ENCODE results near the gene ATP8B4.

DNA sequence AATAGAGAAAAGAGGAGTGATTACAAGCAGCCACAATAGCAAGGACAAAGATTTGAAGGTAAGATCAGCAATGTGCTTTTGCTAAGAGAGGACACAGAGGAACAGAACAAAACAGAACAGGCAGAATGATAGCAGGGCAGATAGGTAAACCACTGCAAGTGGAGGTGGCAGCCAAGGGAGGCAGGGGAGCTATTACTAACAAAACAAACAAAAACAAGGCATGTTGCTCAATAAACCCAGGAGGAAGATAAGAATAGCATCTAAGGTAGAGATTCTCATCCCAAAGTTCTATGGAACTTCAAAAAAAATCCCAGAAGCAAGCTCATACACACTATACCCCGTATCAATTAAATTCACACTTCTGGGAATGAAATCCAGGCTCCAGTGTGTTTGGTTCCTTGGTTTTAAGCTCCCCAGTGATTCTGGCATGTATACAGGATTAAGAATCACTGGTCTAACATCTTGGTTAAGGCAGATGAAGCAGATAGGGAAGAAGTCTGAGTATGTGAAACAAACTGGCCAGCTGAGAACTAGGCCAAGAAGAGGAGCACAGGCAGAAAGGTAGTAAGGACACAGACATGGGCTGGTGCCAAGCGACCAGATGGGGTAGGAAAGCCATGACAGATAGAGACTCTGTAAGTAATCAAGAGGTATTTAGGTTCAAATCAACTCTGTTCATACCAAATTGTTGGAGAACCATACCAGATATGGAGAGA, 309.0 kb downstream of the ATP8B4 start:
- TF ChIP-seq EZH2 (IDR thresholded peaks at IDR 0.05) (no peak), POLR2AphosphoS5 (IDR thresholded peaks at IDR 0.05; ENCODE audit: borderline replicate concordance, low read depth, low read length) (no peak), FOXP2 (optimal IDR thresholded peaks at IDR 0.05; ENCODE audit: control extremely low read depth, extremely low read length, insufficient read depth) (no peak)
